Activated CD8-positive, alpha-beta memory T cell treated with anti-CD3 and anti-CD28 coated beads, Interleukin-2, amount 10 ng/mL, durations not matched to agents 7 days and 5 days (primary cell): ENCODE results near the gene MKNK1. TPM values are rescaled to one million over a fixed set of nuclear protein-coding genes. Genes with fewer than 3 reads are reported as not detected.

Experiments used
- ATAC-seq: fragments of 150-1000 bp; cut with Tn5 transposase; one replicate; pipeline ENCODE4 v1.10.0; 2021; ENCODE audit warnings: moderate library complexity
- CTCF ChIA-PET: fragments of 350-600 bp; sonication (Branson Sonifier 250); formaldehyde crosslinking; loops from one replicate; lab custom pipeline; 2021; ENCODE audit warnings: antibody characterized with exemption; lab: Charles Lee
- DNase-seq: peaks from one replicate; pipeline ENCODE4 v3.0.0-alpha.2; 2020
- H3K27ac Mint-ChIP-seq: one replicate; pipeline ENCODE4 v1.8.0; 2021; ENCODE audit warnings: mild to moderate bottlenecking, mixed read lengths
- H3K27me3 Mint-ChIP-seq: one replicate; pipeline ENCODE4 v1.8.0; 2021; ENCODE audit warnings: mixed read lengths
- H3K36me3 Mint-ChIP-seq: one replicate; pipeline ENCODE4 v1.8.0; 2021; ENCODE audit warnings: mild to moderate bottlenecking, mixed read lengths
- H3K4me1 Mint-ChIP-seq: one replicate; pipeline ENCODE4 v1.8.0; 2021; ENCODE audit warnings: mixed read lengths
- H3K4me3 Mint-ChIP-seq: one replicate; pipeline ENCODE4 v1.8.0; 2021; ENCODE audit warnings: mild to moderate bottlenecking, moderate library complexity, mixed read lengths
- H3K9me3 Mint-ChIP-seq: one replicate; pipeline ENCODE4 v1.8.0; 2022; ENCODE audit warnings: low read depth, mixed read lengths
- total RNA-seq, 2 experiments: library from RNA; stranded (reverse); gene quantifications; one replicate each; pipeline ENCODE4 v1.2.3, GENCODE V29; 2021

MKNK1 gene
- total RNA-seq, 2 experiments from 2014 or later: 70.6 to 78.6 TPM

DNA sequence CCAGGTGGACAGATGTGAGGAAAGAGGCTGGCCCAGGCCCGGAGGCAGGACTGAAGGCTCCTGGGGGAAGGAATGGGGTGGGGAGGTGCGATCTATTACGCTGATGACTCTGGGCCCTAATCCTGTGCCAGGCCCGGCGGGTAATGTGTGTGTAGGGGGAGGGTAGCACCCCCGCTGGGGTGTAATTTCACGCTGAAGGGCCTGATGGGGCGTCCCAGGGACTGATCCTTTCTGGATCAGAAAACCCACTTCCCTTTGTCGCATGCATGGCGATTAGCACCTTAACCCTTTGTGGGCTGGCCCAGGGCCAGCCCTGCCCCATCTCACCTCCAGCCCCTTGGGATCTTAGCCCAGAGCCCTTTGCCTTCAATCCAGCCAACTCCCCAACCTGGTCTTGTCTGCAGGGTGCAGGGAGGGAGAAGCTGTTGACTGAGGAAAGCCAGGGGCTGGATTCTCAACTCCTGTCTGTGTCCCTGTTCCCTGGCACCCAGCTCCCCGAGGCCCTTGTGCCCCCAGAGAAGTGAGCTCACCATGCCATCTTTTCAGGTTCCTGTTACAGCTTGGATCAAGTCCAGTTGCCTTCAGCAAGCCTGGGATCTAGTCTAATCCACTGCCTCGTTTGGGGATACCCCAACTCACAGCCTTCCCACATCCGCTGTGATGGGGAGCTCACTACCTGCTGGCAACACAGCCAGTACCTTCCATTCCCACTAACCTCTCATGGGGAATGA, 78.7 kb downstream of the MKNK1 start:
- no peak for ATAC-seq
- no peaks in the 10 kb centered on the region for H3K36me3 Mint-ChIP-seq
- CTCF ChIA-PET: interaction anchor here (0.7 to 6.5 kb wide), 9 partner anchors 9 to 151 kb away, joined by 3 to 124 read pairs (median 15); partner anchors contain the start of gene MKNK1
- H3K4me1 Mint-ChIP-seq: peaks cover 49% of the 10 kb centered on the region
- H3K9me3 Mint-ChIP-seq: no peaks in the 10 kb centered on the region
- peaks cover 28% of the 10 kb centered on the region for H3K27me3 Mint-ChIP-seq
- no peak overlapping the region for H3K4me3 Mint-ChIP-seq
- no peak for DNase-seq
- H3K27ac Mint-ChIP-seq: no peak overlapping the region

DNA sequence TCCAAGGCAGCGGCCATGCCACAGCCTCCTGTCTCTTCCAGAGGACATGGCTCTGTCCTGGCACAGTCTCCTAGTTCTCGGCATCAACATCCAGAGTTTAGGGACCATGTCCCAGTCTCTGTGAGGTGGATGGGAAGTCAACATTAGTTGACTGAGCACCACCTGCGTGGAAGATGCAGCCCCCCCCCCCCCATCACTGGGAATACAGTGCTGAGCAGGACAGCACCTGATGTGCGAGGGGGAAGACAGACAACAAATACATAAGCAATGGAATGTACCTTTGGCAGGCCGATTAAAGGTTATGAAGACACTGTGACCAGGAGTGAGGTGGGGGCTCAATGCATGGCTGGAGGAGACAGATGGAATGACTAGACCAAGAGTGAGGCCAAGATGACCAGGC, 79.2 kb downstream of the MKNK1 start:
- no peak overlapping the region for H3K4me3 Mint-ChIP-seq
- peaks cover 28% of the 10 kb centered on the region for H3K27me3 Mint-ChIP-seq
- ATAC-seq: no peak
- H3K9me3 Mint-ChIP-seq: no peaks in the 10 kb centered on the region
- H3K4me1 Mint-ChIP-seq: peaks cover 47% of the 10 kb centered on the region
- H3K36me3 Mint-ChIP-seq: no peaks in the 10 kb centered on the region
- DNase-seq: no peak
- no peak overlapping the region for H3K27ac Mint-ChIP-seq
- CTCF ChIA-PET: interaction anchor here (1.5 to 3.4 kb wide), 2 partner anchors 43 to 78 kb away, joined by 3 to 27 read pairs; no protein-coding TSS in a partner anchor

DNA sequence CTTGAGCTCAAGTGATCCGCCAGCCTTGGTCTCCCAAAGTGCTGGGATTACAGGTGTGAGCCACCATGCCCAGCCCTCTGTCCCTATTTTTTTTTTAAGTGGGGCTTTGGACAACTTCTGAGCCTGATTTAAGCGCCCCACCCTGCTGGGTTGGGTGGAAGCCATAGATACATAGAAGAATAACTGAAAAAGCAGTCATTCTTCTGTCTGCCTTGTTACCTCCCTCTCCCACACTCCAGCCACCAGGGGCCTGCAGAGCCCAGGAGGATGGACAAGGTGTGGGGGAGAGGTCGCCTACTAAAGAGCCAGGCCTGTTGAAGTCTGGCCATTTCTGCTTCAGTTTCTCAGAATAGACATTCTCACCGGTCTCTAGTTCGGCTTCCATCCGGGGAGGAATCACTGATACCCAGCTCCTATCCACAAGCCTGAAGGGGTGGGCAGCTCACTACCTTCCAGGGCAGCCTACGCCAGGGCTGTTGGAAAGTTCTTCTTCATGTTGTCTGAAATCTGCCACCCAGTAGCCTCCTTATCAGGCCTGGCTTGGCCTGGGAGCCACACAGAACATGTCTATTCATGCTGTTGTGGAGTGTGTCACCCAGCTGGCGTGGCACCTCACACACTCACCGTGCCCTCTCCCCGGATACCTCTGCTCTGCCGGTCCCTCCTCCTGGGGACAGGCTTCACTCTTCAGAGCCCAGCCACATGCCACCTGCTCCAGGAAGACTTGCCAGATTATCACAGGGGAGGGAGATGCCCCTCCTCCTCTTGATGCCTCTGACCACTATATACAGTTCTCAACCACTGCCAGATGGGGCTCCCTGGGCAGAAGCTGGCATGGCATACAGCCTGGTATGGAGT, 80.3 kb downstream of the MKNK1 start:
- H3K4me3 Mint-ChIP-seq: no peak overlapping the region
- peaks cover 39% of the 10 kb centered on the region for H3K4me1 Mint-ChIP-seq
- H3K27ac Mint-ChIP-seq: no peak overlapping the region
- DNase-seq (no peak), ATAC-seq (no peak)
- CTCF ChIA-PET: interaction anchor here (0.8 to 3.8 kb wide), 6 partner anchors 10 to 80 kb away, joined by 3 to 34 read pairs (median 15); partner anchors contain the start of gene DMBX1
- H3K27me3 Mint-ChIP-seq: peaks cover 20% of the 10 kb centered on the region
- no peaks in the 10 kb centered on the region for H3K9me3 Mint-ChIP-seq
- no peaks in the 10 kb centered on the region for H3K36me3 Mint-ChIP-seq

DNA sequence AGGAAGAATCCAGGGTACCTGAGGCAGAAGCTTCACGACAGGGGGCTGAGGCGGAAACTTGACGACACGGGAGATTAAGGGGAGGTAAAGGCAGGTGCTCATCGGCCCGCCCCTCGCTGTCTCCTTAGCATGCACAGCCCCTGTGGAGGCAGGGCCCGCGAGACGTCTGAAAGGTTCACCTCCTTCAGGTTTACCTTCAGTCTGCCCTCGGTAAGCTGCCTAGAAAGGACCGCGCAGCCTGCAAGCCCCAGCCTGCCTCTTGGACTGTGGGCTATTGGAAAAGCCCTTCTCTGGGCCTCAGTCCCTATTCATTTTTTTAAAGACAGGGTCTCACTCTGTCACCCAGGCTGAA, 81.1 kb downstream of the MKNK1 start:
- Mint-ChIP-seq H3K4me1 (peaks cover 32% of the 10 kb centered on the region), H3K9me3 (no peaks in the 10 kb centered on the region), H3K27me3 (peaks cover 23% of the 10 kb centered on the region), H3K27ac (no peak overlapping the region), H3K36me3 (no peaks in the 10 kb centered on the region), H3K4me3 (no peak overlapping the region)
- ATAC-seq (no peak), DNase-seq (no peak)
- CTCF ChIA-PET: interaction anchor here (0.8 to 3.8 kb wide), 8 partner anchors 11 to 203 kb away, joined by 3 to 34 read pairs (median 10); partner anchors contain the start of gene DMBX1

DNA sequence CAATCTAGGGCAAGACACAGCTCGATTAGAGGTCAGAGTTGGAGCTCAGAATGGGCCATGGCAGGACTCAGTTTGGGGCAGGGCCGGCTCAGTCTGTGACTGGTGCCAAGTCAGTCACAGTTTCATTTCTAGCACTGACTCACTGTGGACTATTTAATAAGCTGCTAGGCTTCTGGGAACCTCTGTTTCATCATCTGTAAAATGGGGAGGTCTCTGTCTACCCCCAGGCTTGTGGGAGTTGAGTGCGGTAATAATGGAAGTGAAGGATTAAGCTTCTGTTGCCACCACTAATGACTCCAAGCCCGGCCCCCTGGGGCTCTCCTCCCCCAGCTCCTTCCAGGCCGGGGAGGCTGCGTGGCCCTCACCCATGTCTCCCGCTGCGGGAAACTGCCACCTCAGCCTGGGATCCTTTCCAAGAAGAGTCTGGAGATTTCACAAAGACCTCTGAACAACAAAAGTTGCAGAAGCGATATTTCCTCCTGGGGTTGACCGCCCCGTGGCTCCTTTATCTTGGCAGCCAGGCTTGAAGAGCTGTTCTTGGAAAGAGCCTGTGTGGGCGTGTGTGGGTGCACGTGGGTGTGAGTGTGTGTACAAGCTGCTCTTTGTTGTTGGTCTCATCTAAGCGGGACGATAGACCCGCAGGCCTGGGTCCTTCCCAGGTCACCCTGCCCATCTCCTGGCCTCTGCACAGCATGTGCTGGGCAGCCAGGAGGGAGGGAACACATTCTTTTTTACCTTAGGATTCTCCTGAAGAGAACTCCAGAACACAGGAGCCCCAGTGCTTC, 81.7 kb downstream of the MKNK1 start:
- peak overlapping the region; percentile 71 for H3K27ac Mint-ChIP-seq
- peak; percentile 91 for ATAC-seq
- peak; percentile 60 for DNase-seq
- H3K27me3 Mint-ChIP-seq: peaks cover 28% of the 10 kb centered on the region
- CTCF ChIA-PET: interaction anchor here (0.8 to 3.8 kb wide), 11 partner anchors 12 to 204 kb away, joined by 3 to 34 read pairs (median 5); partner anchors contain the start of gene DMBX1
- no peak overlapping the region for H3K4me3 Mint-ChIP-seq
- H3K36me3 Mint-ChIP-seq: no peaks in the 10 kb centered on the region
- H3K4me1 Mint-ChIP-seq: peaks cover 32% of the 10 kb centered on the region
- H3K9me3 Mint-ChIP-seq: no peaks in the 10 kb centered on the region

DNA sequence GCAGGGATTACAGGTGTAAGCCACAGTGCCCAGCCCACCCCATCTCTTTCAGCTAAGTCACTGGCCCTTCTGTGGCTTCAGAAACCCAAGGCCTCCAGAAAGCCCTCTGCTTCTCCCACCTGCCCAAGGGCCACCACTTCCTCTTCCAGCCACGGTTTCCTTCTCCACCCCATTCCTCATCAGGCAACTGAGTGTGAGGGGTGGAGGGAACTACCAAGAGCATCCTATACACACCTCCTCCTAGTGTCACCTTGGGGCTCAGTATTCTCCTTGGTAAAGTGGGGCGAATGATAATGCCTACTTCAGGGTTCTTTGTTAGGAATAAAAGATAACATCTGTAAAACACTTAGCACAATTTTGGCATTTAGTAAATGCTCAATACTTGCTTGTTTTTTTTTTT, 82.7 kb downstream of the MKNK1 start:
- peak overlapping the region; percentile 28 for H3K27ac Mint-ChIP-seq
- H3K4me3 Mint-ChIP-seq: no peak overlapping the region
- no peak for ATAC-seq
- peaks cover 35% of the 10 kb centered on the region for H3K27me3 Mint-ChIP-seq
- H3K9me3 Mint-ChIP-seq: no peaks in the 10 kb centered on the region
- no peaks in the 10 kb centered on the region for H3K36me3 Mint-ChIP-seq
- peaks cover 32% of the 10 kb centered on the region for H3K4me1 Mint-ChIP-seq
- CTCF ChIA-PET: interaction anchor here (0.5 to 3.8 kb wide), 9 partner anchors 13 to 317 kb away, joined by 3 to 34 read pairs (median 7); partner anchors contain the start of gene DMBX1
- no peak for DNase-seq

DNA sequence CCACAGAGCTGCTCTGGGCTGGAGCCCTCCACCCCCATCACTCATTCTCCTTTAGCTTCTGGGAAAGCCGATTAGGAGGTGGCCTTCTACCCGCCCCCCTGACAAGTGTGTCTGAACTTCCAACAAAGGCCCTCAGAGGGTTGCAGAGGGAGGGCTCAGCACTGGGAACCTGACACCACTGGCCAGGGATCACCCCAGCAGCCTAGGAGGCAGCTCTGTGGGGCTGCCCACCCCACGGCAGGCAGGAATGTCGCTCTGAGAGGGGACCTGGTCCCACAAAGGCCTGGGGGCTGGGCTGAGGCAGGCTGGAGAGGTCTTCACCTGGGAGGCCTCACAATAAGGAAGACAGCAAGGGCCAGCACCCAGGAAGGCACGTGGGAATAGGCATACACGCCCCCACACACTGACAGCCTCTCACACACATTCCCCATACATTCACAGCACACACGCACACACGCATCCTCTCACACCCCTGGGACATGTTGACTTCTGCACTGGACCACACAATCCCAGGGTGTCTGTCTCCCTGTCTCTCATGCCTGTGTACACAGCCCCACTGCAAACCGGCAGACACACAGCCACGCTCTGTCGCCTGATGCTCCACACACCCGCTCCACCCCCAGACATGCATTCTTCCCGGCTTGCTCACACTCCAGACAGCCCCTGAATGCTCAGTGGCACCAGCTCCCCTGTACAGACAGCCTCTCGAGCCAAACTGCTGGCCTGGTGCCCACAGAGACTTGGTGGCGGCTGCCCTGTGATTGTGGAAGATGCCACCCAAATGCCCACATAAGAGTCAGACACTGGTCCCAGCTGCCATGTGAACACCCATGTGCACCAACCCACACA, 83.8 kb downstream of the MKNK1 start:
- CTCF ChIA-PET: interaction anchor here (1.1 to 3.8 kb wide), 5 partner anchors 9 to 73 kb away, joined by 3 to 34 read pairs (median 11); a partner anchor contains a TSS
- Mint-ChIP-seq H3K27ac (no peak overlapping the region), H3K36me3 (no peaks in the 10 kb centered on the region), H3K4me1 (peaks cover 27% of the 10 kb centered on the region), H3K4me3 (no peak overlapping the region), H3K27me3 (peaks cover 36% of the 10 kb centered on the region), H3K9me3 (no peaks in the 10 kb centered on the region)
- DNase-seq (no peak), ATAC-seq (no peak)

DNA sequence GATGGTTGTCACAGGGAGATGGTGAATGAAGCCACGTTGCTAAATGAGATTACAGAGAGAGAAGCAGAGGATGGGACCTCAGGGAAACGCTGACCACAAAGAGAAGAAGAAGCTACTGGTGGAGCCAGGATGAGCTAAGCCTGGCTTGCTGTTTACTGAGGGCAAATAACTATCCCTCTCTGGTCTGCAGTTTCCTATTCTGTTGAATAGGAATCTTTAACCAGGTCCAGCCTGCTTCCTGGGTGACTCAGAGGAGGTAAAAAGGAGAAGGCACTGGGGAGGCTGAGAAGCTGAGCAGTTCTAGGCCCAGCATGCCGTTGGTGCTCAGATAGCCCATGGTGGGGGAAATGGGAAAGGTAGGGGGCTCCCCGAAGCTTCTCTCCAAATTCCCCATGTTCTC, 84.9 kb downstream of the MKNK1 start:
- DNase-seq (no peak), ATAC-seq (no peak)
- Mint-ChIP-seq H3K4me3 (no peak overlapping the region), H3K9me3 (no peaks in the 10 kb centered on the region), H3K27me3 (peaks cover 35% of the 10 kb centered on the region), H3K4me1 (peaks cover 20% of the 10 kb centered on the region), H3K27ac (no peak overlapping the region), H3K36me3 (no peaks in the 10 kb centered on the region)
- CTCF ChIA-PET: interaction anchor here (1.1 to 2.8 kb wide), 4 partner anchors 10 to 72 kb away, joined by 3 to 11 read pairs (median 4); no protein-coding TSS in a partner anchor

DNA sequence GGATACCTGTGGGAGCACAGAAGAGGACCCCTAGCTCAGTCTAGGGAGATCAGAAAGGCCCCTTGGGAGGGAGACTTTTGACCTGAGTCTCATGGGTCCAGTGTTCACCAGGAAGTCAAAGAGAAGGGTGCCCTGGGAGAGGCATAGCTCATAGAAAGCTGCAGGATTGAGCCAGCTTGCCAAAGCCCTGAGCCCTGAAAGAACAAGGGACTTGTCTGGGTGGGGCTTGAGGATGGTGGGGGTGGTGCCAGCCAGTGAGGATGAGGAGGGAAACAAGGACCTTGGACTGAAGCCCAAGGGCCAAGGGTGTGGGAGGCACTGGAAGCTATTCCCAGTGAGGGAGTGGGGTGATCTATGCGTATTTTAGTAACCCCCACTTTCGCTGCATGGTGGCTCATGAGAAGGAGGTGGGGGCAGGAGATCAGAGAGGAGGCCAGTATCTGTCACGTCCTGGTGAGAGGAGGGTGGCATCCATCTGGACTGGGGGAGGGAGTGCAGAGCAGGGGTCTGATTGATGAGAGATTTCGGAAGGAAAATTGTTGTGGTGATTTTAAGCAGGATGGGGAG, 86.1 kb downstream of the MKNK1 start:
- no peak overlapping the region for H3K4me3 Mint-ChIP-seq
- no peak overlapping the region for H3K27ac Mint-ChIP-seq
- no peaks in the 10 kb centered on the region for H3K9me3 Mint-ChIP-seq
- no peaks in the 10 kb centered on the region for H3K36me3 Mint-ChIP-seq
- H3K4me1 Mint-ChIP-seq: peaks cover 25% of the 10 kb centered on the region
- CTCF ChIA-PET: interaction anchor here (1.0 to 2.8 kb wide), 4 partner anchors 9 to 71 kb away, joined by 3 to 12 read pairs (median 4); no protein-coding TSS in a partner anchor
- peaks cover 41% of the 10 kb centered on the region for H3K27me3 Mint-ChIP-seq
- ATAC-seq: no peak
- no peak for DNase-seq

DNA sequence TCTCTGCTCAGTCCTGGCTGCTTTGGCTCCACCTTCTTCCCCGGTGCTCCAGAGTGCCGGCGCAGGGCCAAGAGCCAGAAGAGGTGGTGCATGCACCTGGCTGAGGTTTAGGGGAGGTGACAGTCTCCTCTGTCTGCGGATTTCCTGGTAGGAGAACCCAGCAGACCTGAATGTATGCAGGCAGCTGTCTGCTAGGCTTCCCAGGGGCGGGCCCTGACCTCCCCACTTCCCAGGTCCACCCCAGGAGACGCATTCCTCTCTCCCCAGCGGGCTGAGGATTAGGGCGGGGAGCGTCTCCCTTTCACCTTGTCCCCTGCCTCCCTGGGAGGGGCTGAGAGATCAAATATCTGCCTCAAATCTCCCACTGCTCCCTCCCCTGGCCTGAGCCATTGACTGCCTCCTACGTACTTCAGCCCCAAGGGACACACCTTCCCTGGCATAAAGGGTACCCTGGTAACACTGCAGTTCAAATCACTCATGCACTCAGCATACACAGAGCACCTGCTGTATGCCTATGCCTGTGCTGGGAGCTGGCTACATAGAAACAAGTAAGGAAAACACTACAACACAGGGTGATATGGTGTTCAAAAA, 87.0 kb downstream of the MKNK1 start:
- H3K4me1 Mint-ChIP-seq: peaks cover 19% of the 10 kb centered on the region
- no peak overlapping the region for H3K27ac Mint-ChIP-seq
- no peak for ATAC-seq

DNA sequence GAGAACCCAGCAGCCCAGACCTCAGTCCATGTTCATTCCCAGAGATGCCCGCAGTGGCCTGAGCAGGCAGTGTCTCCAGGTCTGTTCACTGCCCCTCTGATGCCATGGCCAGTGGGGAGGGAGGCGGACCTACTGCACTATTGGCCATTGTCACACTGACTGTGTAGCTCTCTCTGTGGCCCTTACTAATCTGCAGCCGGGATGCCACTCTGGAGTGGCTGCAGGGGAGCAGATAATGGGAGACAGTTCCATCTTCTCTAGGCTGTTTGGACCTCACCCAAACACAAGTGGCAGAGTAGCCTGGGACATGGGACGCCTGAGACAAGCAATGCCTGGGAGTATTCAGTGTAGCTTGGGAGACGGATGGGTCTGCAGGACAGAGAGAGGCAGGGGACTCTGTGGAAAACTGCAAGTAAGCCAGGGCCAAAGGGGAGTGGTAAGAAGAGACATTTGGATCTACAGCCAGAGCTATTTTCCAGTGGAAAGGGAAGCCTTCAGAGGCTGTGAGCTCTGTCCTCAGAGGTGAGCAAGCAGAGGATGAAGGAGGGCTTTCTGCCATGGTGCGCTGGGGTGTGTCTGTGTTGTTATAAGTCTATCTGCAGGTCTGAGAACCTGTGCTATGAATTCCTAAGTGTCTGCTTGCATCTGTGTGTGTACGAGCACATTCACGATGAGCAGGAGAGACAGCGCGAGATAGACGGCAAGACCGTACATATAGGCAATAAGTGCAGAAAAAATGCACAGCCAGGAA, 87.7 kb downstream of the MKNK1 start:
- Mint-ChIP-seq H3K27ac (no peak overlapping the region), H3K36me3 (no peaks in the 10 kb centered on the region), H3K27me3 (peaks cover 43% of the 10 kb centered on the region), H3K9me3 (no peaks in the 10 kb centered on the region), H3K4me1 (peaks cover 13% of the 10 kb centered on the region), H3K4me3 (no peak overlapping the region)
- DNase-seq (no peak), ATAC-seq (no peak)
- CTCF ChIA-PET: interaction anchor here (1.3 to 2.8 kb wide), 2 partner anchors 11 to 71 kb away, joined by 6 to 12 read pairs; no protein-coding TSS in a partner anchor

More for the DNA sequence above, 87.0 kb downstream of the MKNK1 start:
- no peak for DNase-seq
- Mint-ChIP-seq H3K36me3 (no peaks in the 10 kb centered on the region), H3K9me3 (no peaks in the 10 kb centered on the region), H3K27me3 (peaks cover 43% of the 10 kb centered on the region), H3K4me3 (no peak overlapping the region)
- CTCF ChIA-PET: interaction anchor here (1.0 to 2.8 kb wide), 2 partner anchors 10 to 39 kb away, joined by 3 to 12 read pairs; no protein-coding TSS in a partner anchor
